AML-193 (cell line): ENCODE results near the gene DMRTC1.
"Not testable (repeated sequence)": the region's sequence is repeated elsewhere in the genome, so short reads cannot be mapped to it uniquely, and the experiment has no call there.

Experiments
- DNase-seq, 2 experiments: peaks; one replicate each; lab custom pipeline; 2025; lab: John Stamatoyannopoulos, UW

The DMRTC1 gene

DNA sequence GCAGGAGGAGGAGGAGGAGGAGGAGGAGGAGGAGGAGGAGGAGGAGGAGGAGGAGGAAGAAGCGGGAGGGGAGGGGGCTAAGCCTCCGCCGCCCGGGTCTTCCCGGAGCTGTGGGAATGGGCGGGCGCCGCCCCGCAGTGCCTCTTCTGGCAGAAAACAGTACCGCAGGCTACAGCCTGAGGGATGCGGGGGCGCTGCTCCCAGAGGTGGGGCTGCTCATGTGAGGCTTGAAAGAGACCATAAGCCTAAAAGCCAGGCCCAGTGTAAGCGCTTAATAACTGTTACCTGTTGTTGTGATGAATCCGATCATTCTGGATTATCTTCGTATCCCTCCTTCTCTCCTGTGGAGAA lies at the start of gene DMRTC1:
DMRTC1 (minus strand) TSS at position 19 of the 351 bp plus-strand sequence. CDS start 68,143 bp downstream, outside the sequence.
- not testable (repeated sequence) for DNase-seq

- DNase-seq: not testable (repeated sequence)
Measured at GRCh38 chrX:72980894-72981469, 37.3 kb upstream of the DMRTC1 start.

DNA sequence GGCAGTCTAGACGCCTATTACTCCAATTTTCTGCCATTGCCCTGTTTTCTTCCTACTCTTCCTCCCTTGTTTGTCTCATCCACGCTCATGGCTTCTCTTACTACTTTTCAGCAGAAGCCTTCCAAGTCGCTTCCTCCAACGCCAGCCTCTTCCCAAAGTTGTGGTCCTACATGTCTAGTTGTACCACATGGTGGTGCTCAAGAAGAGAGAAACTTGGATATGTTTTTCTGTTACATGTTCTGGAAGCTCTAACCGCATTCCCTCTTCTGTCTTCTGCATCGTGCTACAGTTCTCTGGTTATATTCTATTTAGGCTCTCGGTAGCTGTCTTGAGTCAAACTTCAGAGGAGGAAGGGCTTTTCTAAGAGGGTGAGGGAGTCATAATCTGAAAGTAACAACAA lies 31.2 kb upstream of the DMRTC1 start:
- DNase-seq: not testable (repeated sequence)

GRCh38 chrX:72971859-72972258 lies 28.2 kb upstream of the DMRTC1 start:
- not testable (repeated sequence) for DNase-seq

GRCh38 chrX:72959971-72960370 lies 16.3 kb upstream of the DMRTC1 start:
- not testable (repeated sequence) for DNase-seq

- DNase-seq: not testable (repeated sequence)
Measured at GRCh38 chrX:72943035-72943818, 410 bp downstream of the DMRTC1 start.

- DNase-seq: not testable (repeated sequence)
Measured at GRCh38 chrX:72942272-72942671, 1.4 kb downstream of the DMRTC1 start.

DNA sequence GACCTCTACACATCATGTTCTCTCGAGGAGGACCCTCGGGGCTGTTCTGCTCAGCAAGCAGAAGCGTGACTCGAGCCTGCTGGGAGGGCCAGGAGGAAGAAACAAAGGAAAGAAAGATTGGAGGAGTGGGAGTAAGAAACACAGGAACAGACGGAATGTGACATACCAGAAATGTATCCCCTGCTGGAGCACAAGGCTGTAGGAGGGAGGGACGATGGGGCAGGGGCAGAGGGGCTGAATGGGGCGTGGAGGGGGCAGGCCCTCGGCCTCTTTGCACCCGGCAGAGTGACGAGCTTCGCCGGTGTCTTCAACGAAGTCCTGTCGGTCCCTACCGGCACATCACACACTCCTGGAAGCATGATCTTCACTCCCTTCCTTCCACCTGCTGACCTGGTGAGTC lies 5.7 kb downstream of the DMRTC1 start, which contains the start of gene FAM236A:
FAM236A (plus strand) TSS at position 301 of the 400 bp plus-strand sequence; CDS start at position 358, 57 bp downstream.
- DNase-seq: not testable (repeated sequence)

GRCh38 chrX:72936882-72937455 lies 6.7 kb downstream of the DMRTC1 start:
- DNase-seq: not testable (repeated sequence)

DNA sequence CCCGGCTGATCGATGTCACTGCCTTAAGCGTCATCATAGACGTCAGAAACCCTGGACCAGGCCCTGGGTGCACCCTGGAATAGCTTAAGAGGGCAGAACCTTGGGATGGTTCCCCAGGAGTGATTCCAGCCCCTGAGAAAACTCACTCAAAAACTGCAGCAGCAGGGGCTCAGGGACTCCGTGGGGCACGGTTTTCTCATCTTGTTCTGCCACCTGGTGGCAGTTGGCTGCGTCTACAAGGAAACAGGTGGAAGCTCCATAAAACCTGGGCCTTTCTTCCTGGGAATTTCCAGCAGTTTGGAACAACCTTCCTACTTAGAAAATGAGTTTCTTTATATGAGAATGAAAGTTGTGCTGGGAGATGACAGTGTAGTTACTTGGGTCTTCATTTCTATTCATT lies 7.2 kb downstream of the DMRTC1 start:
- DNase-seq: not testable (repeated sequence)

DNA sequence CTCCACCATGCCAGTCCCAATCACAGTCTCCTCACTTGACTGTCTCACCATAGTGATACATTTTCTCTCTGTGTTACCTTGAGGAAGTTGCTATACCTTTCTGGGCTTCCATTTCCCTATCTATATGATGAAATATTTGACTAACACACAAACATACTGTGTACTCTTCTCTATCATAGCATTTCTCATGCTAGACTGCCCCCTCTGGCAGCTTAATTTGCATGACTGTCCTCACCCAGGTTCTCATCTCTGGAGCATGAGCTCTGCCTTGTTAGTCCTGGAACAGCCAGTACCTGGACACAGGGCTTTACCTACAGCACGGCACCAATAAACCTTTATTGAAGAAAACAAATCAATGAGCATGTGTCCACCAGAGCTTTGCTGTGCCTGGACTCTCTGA lies 11.4 kb downstream of the DMRTC1 start:
- not testable (repeated sequence) for DNase-seq

DNA sequence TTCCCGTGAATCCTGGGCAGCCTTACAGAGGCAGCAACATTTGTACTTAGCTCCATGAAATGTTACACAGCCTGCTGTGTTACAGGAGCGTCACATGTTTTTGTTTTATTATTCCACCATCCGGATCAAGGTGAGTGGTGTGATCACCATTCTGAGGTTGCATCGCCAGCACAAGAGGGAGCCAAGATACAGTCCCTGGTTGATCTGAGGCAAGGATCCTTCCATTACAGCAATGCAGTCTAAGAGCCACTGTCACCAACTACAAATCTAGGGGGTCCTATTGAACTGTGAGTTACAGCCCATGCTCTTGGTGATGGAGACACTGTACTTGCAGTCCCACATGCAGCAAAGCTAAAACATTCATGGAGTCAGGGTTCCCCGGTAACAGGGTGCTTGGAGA lies 27.5 kb downstream of the DMRTC1 start:
- DNase-seq: not testable (repeated sequence)

- not testable (repeated sequence) for DNase-seq
Measured at GRCh38 chrX:72912315-72912714, 31.3 kb downstream of the DMRTC1 start, which contains the start of gene FAM236C. FAM236C (plus strand) TSS chrX:72912615; CDS start chrX:72912715, 100 bp downstream.

- not testable (repeated sequence) for DNase-seq
Measured at GRCh38 chrX:72889740-72890139, 53.9 kb downstream of the DMRTC1 start.

GRCh38 chrX:72882898-72883297 lies 60.7 kb downstream of the DMRTC1 start:
- DNase-seq: not testable (repeated sequence)

- DNase-seq: not testable (repeated sequence)
Measured at GRCh38 chrX:72837532-72837931, 106.1 kb downstream of the DMRTC1 start.

DNA sequence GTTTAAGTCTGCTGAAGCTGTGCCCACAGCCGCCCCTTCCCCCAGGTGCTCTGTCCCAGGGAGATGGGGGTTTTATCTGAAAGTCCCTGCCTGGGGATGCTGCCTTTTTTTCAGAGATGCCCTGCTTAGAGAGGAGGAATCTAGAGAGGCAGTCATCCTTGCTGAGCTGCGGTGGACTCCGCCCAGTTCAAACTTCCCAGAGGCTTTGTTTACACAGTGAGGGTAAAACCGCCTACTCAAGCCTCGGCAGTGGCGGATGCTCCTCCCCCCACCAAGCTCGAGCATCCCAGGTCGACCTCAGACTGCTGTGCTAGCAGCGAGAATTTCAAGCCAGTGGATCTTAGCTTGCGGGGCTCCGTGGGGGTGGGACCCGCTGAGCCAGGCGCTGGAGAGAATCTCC lies 112.9 kb downstream of the DMRTC1 start:
- not testable (repeated sequence) for DNase-seq
